HG03025 (cell line): ENCODE data around the gene NCAPG2.

ENCODE experiments used
- ATAC-seq: cut with Tn5 transposase; IDR thresholded peaks from one replicate; pipeline ENCODE4 v1.9.1; 2021; ENCODE audit warnings: mild to moderate bottlenecking, moderate library complexity; ENCODE audit not compliant: unreplicated experiment, low FRiP score

NCAPG2 gene, protein sequence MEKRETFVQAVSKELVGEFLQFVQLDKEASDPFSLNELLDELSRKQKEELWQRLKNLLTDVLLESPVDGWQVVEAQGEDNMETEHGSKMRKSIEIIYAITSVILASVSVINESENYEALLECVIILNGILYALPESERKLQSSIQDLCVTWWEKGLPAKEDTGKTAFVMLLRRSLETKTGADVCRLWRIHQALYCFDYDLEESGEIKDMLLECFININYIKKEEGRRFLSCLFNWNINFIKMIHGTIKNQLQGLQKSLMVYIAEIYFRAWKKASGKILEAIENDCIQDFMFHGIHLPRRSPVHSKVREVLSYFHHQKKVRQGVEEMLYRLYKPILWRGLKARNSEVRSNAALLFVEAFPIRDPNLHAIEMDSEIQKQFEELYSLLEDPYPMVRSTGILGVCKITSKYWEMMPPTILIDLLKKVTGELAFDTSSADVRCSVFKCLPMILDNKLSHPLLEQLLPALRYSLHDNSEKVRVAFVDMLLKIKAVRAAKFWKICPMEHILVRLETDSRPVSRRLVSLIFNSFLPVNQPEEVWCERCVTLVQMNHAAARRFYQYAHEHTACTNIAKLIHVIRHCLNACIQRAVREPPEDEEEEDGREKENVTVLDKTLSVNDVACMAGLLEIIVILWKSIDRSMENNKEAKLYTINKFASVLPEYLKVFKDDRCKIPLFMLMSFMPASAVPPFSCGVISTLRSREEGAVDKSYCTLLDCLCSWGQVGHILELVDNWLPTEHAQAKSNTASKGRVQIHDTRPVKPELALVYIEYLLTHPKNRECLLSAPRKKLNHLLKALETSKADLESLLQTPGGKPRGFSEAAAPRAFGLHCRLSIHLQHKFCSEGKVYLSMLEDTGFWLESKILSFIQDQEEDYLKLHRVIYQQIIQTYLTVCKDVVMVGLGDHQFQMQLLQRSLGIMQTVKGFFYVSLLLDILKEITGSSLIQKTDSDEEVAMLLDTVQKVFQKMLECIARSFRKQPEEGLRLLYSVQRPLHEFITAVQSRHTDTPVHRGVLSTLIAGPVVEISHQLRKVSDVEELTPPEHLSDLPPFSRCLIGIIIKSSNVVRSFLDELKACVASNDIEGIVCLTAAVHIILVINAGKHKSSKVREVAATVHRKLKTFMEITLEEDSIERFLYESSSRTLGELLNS

DNA sequence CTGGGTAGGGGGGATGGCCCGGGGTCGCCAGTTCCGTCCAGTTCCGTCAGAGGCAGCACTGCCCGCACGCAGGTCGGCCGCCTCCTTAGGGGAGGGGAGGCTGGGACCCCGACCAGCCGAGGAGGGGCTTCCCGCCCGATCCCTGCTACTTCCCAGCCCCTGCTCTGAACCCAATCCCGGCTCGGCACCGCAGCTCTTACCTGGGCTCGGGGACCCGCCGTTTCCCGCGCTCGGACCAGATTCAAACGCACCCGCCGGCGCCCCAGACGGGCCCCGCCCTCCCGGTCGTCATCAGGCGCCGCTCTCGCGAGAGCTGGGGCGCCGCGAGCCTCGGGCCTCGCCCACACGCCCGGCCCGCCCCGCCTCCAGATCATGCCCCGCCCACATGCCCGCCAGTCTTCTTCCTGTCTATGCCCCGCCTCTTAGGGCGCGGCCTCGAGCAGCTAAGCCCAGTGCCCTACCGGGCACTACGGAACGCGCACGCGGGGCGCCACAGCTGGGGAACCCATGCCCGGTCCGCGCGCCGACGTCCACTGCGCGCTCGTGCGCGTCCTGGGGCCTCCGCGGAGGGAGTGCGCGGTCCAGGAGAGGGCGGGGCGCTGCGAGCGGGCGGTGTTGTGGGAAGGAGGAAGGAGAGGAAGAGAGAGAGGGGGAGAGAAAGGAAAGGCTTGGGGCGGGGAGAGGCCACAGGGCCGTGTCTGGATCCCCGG, at the start of gene NCAPG2:
TSS of gene NCAPG2 (minus strand) at position 281 of the 710 bp plus-strand sequence. CDS start 2,905 bp downstream, outside the sequence.
- ATAC-seq, result peak; percentile 98

DNA sequence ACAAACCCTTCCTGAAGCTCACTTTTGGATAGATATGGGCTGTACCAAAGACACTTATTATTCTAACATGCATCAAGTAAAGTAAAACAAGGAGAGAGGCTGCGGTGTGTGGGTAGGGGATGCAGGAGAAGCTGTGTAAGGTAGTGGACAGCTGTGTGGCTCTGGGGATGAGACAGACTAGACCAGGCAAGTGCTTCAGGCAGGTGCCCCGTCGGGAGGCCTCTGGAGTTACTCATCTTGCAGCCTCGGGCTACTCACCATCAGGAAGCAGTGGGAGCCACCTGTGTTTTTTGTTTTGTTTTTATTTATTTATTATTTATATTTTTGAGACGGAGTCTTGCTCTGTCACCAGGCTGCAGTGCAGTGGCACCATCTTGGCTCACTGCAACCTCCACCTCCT, 49.3 kb upstream of the NCAPG2 start:
- no peak for ATAC-seq

DNA sequence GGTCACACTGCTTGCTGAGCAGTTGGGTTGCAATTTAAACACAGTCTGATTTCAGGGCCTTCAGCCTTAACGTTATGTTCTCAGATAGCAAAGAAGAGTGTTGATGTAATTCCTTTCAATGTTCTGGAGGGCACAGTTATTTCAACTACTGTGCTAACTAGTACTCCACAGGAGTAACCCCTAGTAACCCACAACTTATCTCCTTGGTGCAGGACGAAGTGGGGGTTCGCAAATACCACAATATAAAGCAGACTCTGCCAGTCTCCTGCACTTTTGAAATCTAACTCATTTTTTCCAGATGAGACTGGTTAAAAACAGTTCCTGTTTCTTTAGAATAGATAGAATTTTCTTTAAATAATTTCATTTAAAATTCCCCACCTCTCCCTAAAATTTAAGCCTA, 47.1 kb upstream of the NCAPG2 start:
- no peak for ATAC-seq

DNA sequence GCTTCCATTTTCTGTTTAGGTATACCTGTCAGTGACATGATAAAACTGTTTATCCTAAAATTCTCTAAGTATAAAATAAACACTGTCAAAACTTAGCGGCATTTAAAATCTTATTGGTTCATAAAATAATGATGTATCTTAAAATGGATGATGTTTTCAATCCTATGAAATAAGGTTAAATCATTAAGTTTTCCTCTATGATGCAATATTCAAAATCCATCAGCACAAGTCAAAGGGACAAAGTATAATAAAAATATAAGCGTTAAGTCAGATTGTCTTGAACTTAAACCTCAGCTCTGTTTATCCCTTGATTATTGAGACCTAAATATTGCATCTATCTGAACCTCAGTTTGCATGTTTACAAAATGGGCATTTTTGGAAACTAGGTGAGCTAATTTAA, 46.6 kb upstream of the NCAPG2 start:
- no peak for ATAC-seq

DNA sequence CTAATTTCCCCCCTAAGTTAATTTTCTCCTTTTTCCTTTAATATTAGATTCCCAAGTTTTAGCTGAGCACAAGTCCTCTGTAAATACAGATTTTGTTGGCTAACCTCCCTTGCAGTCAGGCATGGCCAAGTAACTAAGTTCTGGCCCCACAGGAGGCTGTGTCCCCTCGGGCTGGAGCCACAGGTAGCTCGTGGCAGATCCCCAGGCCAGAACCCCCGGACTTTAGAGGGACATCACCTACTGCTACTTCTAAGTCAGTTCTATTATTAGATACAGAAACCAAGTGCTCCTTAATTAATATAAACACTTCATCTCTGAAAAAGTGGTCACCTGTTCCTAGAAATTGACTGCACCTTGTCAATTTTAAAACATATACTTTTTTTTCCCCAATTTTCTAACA, 46.1 kb upstream of the NCAPG2 start:
- ATAC-seq, result no peak

DNA sequence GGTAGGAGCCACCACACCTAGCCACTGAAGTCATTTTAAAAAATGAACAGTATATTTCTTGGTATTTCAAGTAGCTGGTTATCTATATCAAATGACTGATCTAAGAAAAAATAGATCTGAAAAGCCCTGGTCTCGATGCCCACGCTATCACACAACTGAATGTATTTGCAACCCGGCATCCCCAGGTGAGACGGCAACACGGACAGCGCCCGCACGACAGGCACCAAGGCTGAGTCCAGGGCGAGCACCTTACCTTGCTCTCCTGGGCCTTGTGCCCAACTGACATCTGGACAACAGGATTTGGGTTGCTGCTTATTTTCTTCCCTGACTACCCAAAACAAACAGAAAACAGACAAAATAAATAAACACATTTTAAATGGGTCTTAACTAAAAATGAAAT, 44.8 kb upstream of the NCAPG2 start:
- no peak for ATAC-seq

DNA sequence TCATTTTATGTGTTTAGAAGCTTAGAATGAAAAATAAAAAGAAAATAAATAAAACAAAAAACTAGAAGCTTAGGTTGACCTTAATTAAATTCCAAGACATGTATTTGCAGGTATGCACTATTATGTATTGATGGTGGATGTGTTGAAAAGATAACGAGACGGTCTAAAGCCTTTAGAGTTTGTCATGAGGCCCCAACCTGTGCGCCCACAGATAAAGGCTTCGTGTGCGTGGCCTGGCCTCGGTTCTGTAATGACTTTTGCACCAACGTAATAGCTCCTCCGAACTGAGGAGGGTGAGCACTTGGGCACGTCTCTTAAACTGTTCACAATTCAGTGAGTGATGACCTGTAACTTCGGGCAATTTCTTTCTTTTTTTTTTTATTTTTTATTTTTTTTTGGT, 43.7 kb upstream of the NCAPG2 start:
- ATAC-seq, result no peak

DNA sequence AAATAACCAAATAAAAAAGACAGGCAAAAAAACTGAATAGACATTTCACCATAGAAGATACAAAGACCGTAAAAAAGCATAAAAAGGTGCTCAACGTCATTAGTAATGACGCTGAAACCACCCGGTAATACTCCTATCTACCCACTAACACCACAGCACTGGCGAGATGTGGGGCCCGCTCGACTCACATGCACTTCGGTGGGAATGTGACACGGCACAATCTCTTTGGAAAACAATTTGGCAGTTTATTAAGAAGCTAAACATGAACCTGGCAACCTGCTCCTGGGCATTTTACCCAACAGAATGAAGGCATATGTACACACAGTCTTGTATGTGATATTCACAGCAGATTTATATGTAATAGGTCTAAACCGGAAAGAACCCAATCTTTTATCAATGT, 42.8 kb upstream of the NCAPG2 start:
- no peak for ATAC-seq

DNA sequence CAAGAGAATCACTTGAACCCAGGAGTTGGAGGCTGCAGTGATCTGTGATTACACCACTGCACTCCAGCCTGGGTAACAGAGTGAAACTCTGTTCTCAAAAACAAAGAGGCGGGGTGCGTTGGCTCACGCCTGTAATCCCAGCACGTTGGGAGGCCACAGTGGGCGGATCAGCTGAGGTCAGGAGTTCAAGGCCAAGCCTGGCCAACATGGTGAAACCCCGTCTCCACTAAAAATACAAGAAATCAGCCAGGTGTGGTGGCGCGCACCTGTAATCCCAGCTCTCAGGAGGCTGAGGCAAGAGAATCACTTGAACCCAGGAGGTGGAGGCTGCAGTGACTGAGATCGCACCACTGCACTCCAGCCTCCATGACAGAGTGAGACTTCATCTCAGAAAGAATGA, 42.4 kb upstream of the NCAPG2 start:
- ATAC-seq, result no peak

DNA sequence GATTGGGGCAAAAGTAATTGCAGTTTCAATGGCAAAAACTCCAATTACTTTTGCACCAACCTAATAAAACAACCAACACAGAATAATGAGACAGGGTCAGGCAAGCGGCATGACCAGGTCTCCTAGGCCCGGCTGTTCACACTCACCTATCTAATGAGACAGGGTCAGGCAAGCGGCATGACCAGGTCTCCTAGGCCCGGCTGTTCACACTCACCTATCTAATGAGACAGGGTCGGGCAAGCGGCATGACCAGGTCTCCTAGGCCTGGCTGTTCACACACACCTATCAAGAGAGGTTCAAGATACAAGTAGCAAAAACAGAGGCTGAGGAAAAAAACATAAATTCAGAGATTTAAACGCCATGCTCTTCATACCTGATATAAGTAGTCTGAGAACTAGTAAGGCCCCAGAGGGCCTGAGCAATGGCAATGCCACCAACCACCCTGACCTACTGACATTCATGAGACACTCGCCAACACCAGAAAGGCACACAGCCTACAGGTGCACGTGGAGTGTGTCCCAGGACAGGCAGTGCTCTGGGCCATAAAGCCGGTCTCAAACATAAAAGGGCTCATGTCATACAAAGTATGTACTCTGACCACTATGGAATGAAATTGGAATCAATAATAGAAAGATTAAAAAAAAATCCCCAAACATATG, 40.6 kb upstream of the NCAPG2 start:
- ATAC-seq, result no peak

DNA sequence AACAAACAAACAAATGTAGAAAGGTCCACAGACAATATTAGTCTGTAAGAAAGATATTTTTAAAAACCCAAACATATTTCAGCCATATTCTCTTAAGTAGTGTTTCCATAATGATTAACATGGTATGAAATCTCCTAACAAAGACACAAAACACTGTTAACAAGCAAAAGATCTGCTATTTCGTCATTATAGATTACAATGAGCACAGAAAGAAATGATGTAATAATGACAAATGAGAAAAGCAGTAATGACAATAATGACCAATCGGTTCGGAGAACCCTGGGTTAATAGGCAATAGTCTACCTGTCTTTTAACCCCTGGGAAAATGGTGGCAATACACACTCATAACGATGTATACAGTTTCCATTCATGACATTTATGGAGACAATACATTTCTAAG, 39.5 kb upstream of the NCAPG2 start:
- no peak for ATAC-seq

DNA sequence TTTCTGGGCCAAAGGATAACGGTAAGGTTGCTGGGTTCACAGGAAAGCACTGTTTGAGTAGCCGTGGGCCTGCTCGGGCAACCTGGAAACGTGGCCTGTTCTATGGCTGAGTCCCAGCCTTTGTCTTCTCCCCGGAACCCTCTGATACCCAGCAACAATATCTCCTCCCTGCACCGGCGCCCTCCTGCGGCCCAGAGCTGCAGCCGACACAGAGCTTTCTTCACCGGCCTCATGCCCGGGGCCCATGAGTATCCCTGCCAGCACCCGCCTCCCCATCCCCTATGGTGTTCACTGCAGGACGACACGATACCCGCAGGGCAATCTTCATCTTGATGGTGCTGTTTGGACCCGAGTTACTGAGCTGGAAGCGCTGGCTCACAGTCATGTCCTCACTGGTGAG, 38.6 kb upstream of the NCAPG2 start:
- no peak for ATAC-seq

DNA sequence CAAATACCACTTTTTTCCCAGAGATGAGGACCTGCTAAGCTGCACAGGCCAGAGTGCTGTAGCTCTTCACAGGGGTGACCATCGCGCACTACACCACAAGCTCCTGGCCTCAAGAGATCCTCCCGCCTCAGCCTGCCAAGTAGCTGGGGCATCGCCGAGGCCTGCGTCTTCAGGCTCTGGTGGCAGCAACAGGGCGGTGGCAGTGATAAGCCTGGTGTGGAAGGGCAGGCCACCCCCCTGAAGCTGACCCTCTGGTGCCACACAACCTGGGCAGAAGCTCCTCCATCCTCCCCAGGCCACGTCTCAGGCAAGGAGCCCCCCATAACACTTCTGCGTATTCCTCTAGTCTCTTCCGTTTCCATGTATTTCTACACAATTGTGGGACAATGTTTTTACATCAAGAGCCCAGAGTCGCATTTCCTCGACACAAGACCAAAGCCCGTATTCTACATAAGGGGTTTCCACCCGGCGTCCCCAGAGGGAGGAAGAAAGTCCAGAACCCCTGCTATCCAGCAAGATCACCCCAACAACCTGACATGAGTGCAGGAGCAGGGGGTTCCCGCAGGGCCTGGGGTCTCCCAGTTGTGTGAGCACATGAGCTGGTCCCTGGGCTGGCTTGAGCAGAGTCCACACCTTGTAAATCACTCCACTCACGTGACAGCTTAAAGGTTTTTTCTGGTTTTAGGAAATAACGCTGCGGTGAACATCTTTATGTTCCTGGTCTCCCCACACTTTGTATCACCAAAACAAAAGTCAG, 37.6 kb upstream of the NCAPG2 start:
- ATAC-seq, result no peak

DNA sequence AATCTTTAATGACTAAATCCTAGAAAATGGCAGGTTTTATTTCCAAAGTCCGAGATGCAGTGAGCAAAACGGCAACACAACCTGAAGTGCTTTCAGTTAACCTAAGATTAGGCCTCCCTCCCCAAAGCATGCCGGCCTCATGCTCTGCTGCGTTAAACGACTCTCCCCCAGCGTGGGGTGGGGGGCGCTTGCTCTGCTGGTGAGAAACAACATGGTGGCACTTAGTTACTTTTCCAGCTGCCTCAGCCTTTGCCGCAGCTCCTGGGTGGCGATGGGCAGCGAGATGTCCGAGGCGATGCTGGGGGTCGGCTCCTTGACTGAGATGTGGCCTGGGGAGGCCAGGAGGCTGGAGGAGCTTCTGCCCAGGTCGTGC, 36.7 kb upstream of the NCAPG2 start:
- ATAC-seq, result no peak

DNA sequence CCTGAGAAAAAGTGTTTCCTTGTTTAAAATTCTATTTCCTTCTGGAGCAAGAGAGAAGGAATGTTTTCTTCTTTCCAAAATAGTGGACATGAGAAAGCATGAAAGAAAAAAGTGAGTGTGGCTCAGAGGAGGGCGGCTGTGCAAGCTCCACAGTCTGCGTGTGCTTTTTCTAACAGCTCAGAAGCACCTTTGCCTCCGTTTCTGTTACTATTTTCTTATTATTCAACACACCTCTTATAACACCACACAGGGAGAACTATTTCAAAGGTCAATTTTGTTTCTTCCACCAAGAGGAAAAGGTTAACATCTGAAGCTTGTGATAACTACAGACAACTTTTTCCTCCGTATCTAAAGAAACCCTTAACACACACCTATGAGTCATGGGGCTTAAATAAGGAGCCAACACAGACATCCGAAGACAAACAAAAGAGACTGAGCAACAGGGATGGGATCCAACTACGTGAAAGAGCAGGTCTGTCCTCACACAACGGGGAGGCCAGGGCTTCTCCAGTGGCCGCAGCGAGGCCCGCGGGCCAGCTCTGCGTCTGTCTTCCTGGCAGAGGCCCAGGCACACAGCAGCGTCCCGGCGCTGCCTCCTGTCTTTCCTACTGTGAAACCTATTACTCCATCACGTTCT, 36.2 kb upstream of the NCAPG2 start:
- no peak for ATAC-seq

DNA sequence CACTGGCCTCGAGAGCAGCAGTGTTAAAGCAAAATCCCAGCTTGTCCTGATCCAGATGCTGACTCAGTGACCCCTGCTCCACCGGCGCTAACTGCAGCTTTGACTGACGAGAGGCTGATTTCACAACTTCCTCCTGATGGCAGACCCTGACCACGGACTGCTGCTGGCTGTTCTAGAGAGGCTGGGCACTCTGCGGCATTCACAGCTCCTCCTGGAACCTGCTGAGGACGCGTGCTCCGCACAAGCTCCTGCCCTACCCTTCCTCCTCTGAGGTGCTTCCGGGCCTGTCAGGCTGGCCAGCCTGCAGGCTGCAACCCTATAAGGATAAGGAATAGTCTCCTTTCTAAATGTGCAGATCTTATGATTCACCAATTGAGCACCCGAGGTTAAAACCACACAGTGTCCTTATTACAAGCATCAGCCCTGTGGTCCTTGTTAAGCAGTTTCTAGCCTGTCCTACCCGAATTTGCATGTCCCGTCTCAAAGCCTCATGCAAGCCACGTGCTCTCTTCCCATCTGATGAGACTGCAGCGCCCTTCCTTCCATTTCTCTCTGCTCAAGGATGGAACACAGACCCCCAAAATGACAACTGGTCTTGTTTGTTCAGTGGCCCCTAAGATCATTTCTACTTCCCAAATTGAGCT, 35.5 kb upstream of the NCAPG2 start:
- no peak for ATAC-seq

DNA sequence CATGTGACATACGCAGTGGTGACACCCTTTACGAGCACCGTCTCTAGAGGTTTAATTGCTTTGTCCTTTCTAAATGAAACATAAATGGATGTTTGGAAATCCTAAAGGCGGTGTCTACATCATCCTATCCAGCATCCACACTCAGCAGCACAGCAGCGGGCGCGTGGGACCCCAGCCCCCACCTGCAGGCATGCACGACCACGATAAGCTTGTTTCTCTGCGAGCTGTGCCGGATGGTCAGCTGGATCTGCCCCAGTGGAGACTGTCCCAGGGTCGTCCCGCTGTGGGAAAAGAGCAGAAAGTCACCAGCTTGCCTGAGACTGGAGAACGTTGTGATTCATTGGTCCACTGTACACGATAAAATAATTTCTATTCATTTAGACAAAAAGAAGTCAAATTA, 34.2 kb upstream of the NCAPG2 start:
- ATAC-seq, result no peak

DNA sequence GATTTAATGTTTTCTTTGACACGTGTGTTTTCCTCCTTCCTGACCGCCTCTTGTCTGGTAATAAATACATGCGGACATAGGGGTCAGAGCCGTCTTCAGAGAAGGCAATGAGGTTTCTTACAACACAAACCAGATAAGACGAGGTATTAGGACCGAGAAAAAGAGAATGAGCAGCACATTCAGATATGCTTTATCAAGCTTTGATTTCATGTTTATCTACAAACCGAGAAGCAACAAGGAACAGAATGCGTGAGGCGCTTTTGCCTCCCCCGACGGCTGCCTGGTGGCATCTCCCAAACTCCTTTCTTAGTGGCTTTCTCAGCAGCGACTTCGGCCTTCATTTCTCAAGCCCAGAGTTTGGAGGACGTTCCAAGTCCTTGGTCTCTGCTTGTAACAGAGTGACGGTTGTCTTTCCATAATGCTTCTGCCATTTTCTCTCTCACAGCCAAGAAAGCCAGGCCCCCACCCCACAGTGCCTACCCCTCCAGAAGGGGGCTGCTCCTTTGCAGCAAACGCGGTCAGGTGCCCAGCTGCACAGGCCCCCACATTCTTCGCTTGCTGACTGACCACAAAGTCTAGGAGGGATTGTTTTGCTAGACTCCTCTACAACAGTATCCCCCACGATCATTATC, 32.6 kb upstream of the NCAPG2 start:
- no peak for ATAC-seq
